HG02840 (cell line): ENCODE measurements around the gene TMEM272.

Experiments
- ATAC-seq: cut with Tn5 transposase; IDR thresholded peaks from one replicate; pipeline ENCODE4 v1.9.1; 2021; ENCODE audit warnings: mild to moderate bottlenecking, moderate library complexity, moderate number of reproducible peaks; ENCODE audit not compliant: unreplicated experiment, low FRiP score

The TMEM272 gene

GRCh38 chr13:51807041-51807440, 37.9 kb downstream of the TMEM272 start:
- no peak for ATAC-seq

- ATAC-seq, result no peak
Observed at GRCh38 chr13:51806566-51806965, 38.4 kb downstream of the TMEM272 start.

DNA sequence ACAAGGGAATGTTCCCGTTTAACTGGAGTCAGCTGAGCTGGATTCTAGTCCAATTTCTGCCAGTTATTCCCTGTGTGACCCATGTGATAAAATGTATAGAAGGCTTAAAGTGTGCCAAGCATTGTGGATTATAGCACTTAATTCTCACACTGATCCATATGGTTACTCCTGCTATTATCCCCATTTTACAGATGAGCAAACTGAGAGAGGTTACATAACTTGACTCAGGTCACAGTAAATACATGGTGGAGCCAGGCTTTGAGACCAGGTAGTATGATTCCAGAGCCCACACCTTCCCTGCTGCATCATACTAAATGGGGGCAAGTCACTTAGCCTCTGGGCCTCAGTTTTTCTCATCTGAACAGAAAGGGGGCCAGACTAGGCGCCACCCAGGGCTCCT, 39.1 kb downstream of the TMEM272 start:
- ATAC-seq, result no peak

- no peak for ATAC-seq
Observed at GRCh38 chr13:51805313-51805712, 39.7 kb downstream of the TMEM272 start.

- ATAC-seq, result no peak
Observed at GRCh38 chr13:51804295-51805172, 40.4 kb downstream of the TMEM272 start.

DNA sequence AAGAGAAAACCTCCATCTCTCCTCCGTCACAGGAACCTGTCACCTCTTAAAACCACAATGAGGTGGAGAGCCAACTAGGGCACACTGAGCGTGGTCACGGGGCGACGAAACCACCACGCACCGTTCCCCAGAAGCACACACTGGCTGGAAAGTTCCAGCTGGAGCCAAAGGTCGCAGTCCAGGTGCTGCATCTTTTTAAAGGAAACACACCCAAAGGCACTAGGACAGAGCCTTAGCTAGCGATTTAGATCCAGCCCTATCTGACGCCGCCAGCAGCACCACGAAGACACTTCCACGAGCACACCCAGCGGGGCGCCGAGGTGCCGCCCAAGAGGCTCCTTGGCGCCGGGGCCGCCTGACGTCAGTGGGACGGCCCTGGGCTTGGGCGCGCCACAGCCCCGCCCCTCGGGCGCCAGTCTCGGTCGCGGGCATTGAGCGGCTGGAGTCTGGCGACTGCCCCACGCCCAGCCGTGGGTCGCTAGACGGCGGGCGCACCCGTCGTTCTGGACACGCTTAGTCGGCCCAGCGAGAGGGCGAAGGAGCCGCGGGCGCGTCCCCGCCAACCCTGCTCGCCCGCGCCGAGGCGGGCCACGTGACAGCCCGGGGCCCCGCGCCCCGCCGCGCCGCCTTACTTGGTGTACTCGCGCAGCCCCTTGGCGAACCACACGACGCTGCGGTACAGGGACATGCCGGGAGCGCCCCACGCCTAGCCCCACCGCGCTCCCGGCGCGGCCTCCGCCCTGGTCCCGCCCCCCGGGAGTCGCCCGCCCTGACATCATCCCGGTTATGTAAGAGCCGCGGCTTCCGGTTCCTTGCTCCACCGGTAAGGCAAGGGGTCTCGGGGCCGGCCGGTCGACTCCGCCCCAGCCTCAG, 41.3 kb downstream of the TMEM272 start, which contains the start of gene DHRS12:
DHRS12 (minus strand) TSS at position 742 of the 873 bp plus-strand sequence. CDS start 4,504 bp downstream, outside the sequence.
- ATAC-seq, result peak; percentile 87

DNA sequence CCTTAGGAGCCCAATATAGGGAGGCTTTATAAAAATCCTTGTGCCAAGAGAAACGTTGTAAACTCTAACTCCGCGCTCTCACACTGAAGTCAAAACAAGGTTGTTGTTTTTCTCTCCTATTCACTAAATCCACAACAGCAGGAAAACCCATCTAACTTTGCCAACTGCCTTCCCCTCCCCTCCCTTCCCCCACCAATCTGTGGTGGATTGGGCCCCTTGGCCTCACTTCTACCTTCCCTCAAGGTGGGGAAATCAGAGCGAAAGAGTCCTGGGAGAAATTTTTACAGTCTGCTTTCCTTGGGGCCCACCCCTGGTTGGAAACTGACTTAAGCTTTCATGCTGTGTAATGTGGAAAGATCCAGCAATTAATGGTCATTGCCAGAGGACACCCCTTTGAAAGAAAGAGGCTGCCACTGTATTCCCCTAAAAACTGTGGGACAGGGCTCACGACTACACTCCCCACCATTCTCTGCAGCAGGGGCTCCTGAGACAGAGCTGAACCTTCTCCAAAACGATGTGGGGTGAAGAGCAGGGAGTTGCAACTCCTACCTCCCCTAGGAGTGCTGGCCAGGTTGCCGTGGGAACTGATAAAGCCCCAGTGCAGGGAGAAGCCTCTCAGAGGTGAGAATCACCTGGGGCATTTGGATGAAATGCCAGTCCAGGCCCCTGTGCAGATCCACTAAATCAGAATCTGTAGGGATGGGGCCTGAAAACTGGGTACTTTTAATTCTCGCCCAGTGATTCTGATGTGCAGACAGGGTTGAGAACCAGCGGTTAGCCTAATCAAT, 42.2 kb downstream of the TMEM272 start:
- no peak for ATAC-seq

DNA sequence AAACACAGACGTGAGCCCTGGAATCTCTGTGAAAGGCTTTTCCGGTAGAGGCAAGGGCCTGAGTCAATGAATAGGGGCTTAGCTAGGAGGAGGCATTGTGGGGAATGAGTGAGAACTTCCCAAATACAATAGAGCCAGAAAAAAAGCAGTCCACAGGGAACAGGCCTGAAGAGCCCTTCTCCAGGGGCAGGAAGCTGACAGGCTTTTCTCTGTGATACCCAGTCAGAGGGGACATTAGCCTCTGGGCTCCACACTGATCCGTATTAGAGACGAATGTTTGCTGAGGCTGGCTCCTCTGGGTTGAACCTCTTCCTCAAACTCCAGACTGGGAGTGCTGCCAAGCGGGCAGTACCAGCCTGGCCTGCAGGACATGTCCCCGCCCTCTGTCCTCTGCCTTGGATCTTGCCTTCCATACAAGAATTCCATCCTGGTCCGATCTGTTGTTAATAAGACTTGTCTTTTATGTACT, 43.3 kb downstream of the TMEM272 start:
- ATAC-seq, result no peak

GRCh38 chr13:51800486-51800885, 44.5 kb downstream of the TMEM272 start:
- ATAC-seq, result no peak

DNA sequence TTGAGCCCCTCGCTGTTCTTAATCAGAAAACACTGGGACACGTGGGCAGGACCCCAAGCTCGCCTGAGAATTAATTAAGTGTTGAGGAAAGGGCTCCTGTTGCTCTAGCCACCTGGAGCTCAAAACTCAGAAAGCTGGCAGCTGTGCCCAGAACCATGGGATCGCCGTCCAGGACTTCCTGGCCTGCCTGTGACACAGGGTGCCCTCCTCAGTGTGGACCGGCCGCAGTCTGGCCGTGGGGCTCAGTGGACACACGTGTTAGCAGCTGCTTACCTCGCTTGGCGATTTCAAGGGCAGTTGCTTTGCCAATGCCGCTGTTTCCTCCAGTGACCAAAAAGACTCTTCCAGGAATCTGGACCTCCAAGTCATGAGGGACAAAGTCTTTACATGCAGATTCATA, 45.7 kb downstream of the TMEM272 start:
- ATAC-seq, result no peak

DNA sequence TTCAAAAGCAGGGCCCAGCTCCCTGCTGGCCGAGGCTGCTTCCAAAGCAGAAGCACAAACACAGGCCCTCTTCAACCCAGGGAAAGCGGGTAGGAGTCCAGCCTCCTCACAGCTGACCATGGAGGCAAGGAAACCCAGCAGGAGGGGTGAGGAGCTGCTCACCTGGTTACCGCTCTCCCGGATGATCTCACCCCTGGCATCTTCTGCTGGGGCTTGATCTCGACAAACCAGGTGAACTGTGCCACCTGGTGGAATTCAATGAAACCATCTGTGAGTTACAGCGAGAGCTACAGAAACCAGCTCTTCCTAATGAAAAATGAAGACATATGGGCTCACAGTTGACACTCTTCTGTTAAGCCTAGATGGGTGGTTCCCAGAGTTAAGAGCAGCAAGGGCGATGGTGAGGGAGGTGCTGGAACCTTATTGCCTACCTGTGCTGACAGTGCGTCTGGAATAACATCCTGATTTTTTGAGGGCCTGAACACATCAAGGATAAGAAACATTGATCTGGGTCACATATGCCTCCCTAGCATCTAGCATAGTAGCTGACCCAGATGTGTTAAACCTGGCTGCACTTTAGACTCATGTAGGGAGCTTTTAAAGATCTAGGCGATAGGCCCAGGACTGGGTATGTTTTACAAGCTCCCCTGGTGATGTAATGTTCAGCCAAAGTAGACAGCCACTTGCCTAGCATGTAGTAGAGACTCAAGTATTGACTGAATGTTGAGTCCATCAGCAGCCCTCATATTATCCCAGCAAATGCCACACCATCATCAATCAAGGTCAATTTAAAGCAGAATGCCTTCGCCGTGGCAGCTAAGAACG, 47.1 kb downstream of the TMEM272 start:
- ATAC-seq, result no peak

GRCh38 chr13:51796546-51796945, 48.4 kb downstream of the TMEM272 start:
- no peak for ATAC-seq

DNA sequence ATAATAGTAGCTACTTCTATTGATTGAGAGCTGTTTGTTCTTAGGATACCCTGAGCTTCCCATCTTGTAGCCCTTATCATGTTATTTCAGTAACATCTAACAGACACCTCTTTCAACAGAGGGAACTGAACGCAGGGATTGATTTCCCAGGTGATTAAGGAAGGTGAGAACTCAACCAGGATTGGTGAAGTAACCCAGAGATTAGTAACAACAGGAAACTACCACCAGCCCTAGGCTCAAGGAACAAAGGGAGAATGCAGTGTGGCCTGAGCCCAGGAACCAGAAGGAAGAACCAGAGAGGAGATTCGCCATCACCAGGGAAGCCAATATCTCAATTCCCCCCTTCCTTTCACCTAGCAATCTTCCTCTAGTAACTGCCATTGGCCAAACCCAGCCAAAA, 49.6 kb downstream of the TMEM272 start:
- no peak for ATAC-seq

GRCh38 chr13:51794964-51795363, 50.0 kb downstream of the TMEM272 start:
- ATAC-seq, result no peak

DNA sequence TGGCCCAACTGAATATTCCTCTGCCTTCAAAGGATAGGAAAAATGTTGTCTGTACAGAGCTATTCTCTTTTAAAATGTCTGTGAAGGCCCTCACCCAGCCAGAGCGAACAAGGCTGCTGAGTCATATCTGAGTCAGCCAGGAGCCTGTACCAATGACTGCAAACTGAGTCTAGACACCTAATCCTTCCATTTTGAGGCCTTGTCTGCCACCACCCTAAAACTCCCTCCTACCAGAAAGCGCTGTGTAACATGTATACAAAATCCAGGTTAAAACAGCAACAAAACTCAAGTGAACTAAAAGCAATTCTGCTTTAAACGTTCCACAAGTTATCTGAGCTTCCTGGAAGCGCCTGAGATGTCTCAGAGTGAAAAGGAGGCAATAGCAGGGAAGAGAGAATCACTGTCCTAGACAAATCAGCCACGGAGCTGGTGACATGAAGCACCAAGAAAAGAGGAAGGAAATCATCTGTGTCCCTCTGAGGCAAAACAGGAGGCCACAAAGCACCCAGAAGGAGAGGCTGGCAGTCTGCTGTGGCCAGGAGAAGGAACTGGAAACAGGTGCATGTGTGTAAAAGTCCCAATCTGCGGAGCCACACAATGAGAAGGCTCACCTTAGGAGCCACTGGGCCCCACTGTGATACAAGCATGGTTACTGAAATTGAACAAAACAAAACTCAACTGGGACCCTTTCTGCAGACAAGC, 51.3 kb downstream of the TMEM272 start:
- no peak for ATAC-seq

DNA sequence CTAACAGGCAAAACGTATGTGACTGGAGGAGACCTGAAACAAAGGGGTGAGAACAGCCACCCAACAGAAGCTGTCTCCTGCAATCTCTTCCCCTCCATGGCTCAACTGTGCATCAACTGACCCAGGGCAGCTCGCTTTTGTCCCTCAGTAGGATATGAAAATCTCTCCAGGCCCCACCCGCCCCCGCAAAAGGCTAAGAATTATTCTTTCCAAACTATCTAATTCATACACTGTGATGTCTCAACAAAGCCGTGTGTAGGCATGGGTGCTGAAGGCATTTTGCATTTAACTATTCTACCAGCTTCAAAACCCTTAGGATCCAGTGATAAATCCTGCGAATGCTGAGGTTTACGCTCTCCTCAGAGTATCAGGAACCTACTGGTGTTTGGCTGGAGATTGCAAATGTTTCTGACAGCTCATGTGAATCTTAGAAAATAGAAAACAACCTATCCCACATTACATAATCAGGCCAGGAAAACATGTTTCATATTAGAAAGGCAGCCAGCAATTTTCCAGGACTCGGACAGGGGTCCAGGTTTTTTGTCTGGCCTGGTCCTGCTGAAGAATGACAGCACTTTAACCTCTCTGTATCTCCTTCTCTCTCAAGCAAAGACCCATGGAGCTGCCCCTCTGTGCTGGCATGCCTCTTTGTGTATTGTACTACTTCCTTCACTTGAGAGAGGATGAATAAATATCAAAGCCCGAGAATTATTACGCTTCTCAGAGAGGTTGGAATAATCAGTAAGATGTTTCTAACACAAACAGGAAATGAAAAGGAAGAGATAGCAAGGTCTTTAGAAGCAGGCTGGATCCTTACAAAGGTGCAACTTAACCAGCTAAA, 58.3 kb downstream of the TMEM272 start:
- ATAC-seq, result no peak

DNA sequence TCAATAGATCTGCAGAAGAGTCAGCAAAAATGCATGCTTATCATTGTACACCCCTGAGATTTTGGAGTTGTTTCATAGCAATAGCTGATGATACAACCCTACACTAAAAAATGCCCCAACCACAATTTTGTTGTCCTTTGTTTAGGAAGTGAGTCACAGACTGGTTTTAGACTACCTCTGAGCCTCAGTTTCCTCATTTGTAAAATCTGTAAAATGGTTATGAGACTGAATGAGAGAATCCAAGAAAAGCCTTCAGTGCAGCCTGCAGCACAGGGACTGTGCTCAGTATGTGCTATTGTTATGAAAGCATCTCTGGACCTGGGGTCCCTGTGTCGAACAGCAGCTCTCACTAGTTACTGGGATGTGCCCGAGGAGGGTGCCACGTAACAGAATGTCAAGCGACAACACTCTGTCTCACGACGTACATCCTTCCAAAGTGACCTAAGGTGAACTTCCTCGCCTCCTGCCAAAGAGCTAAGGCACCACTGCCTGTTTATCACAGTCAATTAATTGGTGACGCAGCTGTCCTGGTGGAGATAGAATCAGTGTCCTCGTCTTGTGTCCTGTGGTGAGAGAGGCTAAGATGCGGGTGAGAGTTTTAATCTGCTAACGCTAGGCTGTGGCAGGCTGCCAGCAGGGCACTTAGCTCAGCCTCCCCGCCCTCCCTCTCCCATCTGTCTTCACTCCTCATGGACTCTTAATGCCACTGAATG, 59.1 kb downstream of the TMEM272 start:
- ATAC-seq, result no peak
